IMR-90 (cell line): ENCODE data around the gene TSPEAR. TPM values are rescaled to one million over a fixed set of nuclear protein-coding genes. Genes with fewer than 3 reads are reported as not detected.

ENCODE experiments used
- ATAC-seq: fragments of 200-7000 bp; cut with Tn5 transposase; 2 replicates; pipeline ENCODE4 v1.9.1; 2020; ENCODE audit warnings: low read depth, mild to moderate bottlenecking, moderate library complexity
- BruUV-seq: library from RNA; stranded (reverse); fragments of 400-500 nt; replicated peaks from 2 replicates; lab custom pipeline; 2021; lab: Mats Ljungman, UMichigan
- CTCF ChIA-PET: fragments of 300-600 bp; formaldehyde crosslinking; extraction: SDS; loops from one replicate; lab custom pipeline; 2021; ENCODE audit warnings: antibody characterized with exemption; lab: Yijun Ruan, JAX
- POLR2A ChIA-PET: fragments of 300-600 bp; sonication (Branson Sonifier 250); formaldehyde crosslinking; loops from one replicate; lab custom pipeline; 2022; ENCODE audit warnings: antibody characterized with exemption; ENCODE audit not compliant: unreplicated experiment; lab: Charles Lee
- DNase-seq: peaks from one replicate; pipeline ENCODE4 v3.0.0; 2013
- H2AFZ ChIP-seq: replicated peaks from 2 replicates; pipeline ENCODE3; 2013; ENCODE audit warnings: low read length, mild to moderate bottlenecking; ENCODE audit not compliant: poor library complexity
- H2AK5ac ChIP-seq: 2 replicates; pipeline ENCODE4 v1.6.1; 2013; ENCODE audit warnings: low read depth, low read length, inconsistent platforms
- H2AK9ac ChIP-seq: replicated peaks from 2 replicates; pipeline ENCODE3; 2013; ENCODE audit warnings: mild to moderate bottlenecking, low read depth, low read length, moderate library complexity; ENCODE audit not compliant: poor library complexity
- H2BK120ac ChIP-seq: 2 replicates; pipeline ENCODE4 v1.6.1; 2013; ENCODE audit warnings: low read depth, low read length, inconsistent platforms
- H2BK15ac ChIP-seq: 3 replicates; pipeline ENCODE4 v1.6.1; 2013; ENCODE audit warnings: low read depth, low read length, inconsistent platforms
- H2BK20ac ChIP-seq: 2 replicates; pipeline ENCODE4 v1.6.1; 2013; ENCODE audit warnings: low read depth, mild to moderate bottlenecking, inconsistent platforms, low read length, moderate library complexity
- H2BK5ac ChIP-seq: 2 replicates; pipeline ENCODE4 v1.6.1; 2013; ENCODE audit warnings: mild to moderate bottlenecking, low read depth, low read length, inconsistent platforms; ENCODE audit not compliant: poor library complexity, severe bottlenecking
- H3K14ac ChIP-seq: replicated peaks from 2 replicates; pipeline ENCODE4 v1.6.1; 2013; ENCODE audit warnings: low read depth, low read length, inconsistent platforms
- H3K18ac ChIP-seq: 2 replicates; pipeline ENCODE4 v1.6.1; 2013; ENCODE audit warnings: low read depth, low read length, control low read depth
- H3K23ac ChIP-seq: 2 replicates; pipeline ENCODE4 v1.6.1; 2013; ENCODE audit warnings: low read depth, low read length, inconsistent platforms
- H3K27ac ChIP-seq: 2 replicates; pipeline ENCODE4 v1.5.1; 2013; ENCODE audit warnings: mild to moderate bottlenecking, control low read depth, low read length; ENCODE audit not compliant: insufficient read depth
- H3K27me3 ChIP-seq: 2 replicates; pipeline ENCODE4 v1.6.1; 2013; ENCODE audit warnings: low read length; ENCODE audit not compliant: control insufficient read depth, insufficient read depth
- H3K36me3 ChIP-seq: 2 replicates; pipeline ENCODE4 v1.6.1; 2013; ENCODE audit warnings: low read length, mixed read lengths; ENCODE audit not compliant: control insufficient read depth, insufficient read depth
- H3K4ac ChIP-seq: 2 replicates; pipeline ENCODE4 v1.6.1; 2013; ENCODE audit warnings: low read depth, low read length, inconsistent platforms
- H3K4me1 ChIP-seq: 2 replicates; pipeline ENCODE4 v1.6.1; 2013; ENCODE audit warnings: low read length, mixed read lengths; ENCODE audit not compliant: control insufficient read depth, insufficient read depth
- H3K4me2 ChIP-seq: 2 replicates; pipeline ENCODE4 v1.6.1; 2013; ENCODE audit warnings: low read depth, mild to moderate bottlenecking, control low read depth, low read length, moderate library complexity
- H3K4me3 ChIP-seq: 2 replicates; pipeline ENCODE4 v1.5.1; 2013; ENCODE audit warnings: low read depth, mild to moderate bottlenecking, control low read depth, low read length, moderate library complexity; ENCODE audit not compliant: insufficient read depth
- H3K56ac ChIP-seq: 2 replicates; pipeline ENCODE4 v1.6.1; 2013; ENCODE audit warnings: low read length, inconsistent platforms; ENCODE audit not compliant: insufficient read depth; ENCODE audit errors: extremely low read depth
- H3K79me1 ChIP-seq, 2 experiments: 2 replicates each; pipeline ENCODE4 v1.6.1; 2013; ENCODE audit warnings: low read length in 2 of 2, inconsistent platforms in 1 of 2, low read depth in 1 of 2
- H3K9ac ChIP-seq: 2 replicates; pipeline ENCODE4 v1.6.1; 2013; ENCODE audit warnings: low read depth, low read length, control low read depth
- H3K9me1 ChIP-seq: 2 replicates; pipeline ENCODE4 v1.6.1; 2013; ENCODE audit warnings: low read length, inconsistent platforms; ENCODE audit not compliant: insufficient read depth
- H3K9me3 ChIP-seq: 2 replicates; pipeline ENCODE4 v1.6.1; 2013; ENCODE audit warnings: low read length; ENCODE audit not compliant: control insufficient read depth, insufficient read depth
- H4K20me1 ChIP-seq: 2 replicates; pipeline ENCODE4 v1.6.1; 2013; ENCODE audit warnings: low read length, inconsistent platforms; ENCODE audit not compliant: insufficient read depth
- H4K5ac ChIP-seq: 2 replicates; pipeline ENCODE4 v1.6.1; 2013; ENCODE audit warnings: mild to moderate bottlenecking, low read depth, low read length, control low read depth
- H4K8ac ChIP-seq, 2 experiments: 2 replicates each; pipeline ENCODE4 v1.6.1; 2013; ENCODE audit warnings: low read depth in 2 of 2, low read length in 2 of 2, control low read depth in 1 of 2, inconsistent platforms in 1 of 2
- H4K91ac ChIP-seq: 2 replicates; pipeline ENCODE4 v1.6.1; 2013; ENCODE audit warnings: low read depth, low read length, inconsistent platforms; ENCODE audit not compliant: insufficient read depth
- CEBPB ChIP-seq: IDR thresholded peaks from 2 replicates; pipeline ENCODE4 v1.6.1; 2012; ENCODE audit warnings: low read depth, low read length, improper control_type of control experiment
- FOS ChIP-seq: fragments of 150-350 bp; IDR thresholded peaks from 2 replicates; pipeline ENCODE4 v1.6.1; 2016; ENCODE audit warnings: low read depth, low read length
- MAFK ChIP-seq: IDR thresholded peaks from 2 replicates; pipeline ENCODE4 v1.6.1; 2012; ENCODE audit warnings: low read depth, low read length, improper control_type of control experiment
- MAZ ChIP-seq: IDR thresholded peaks from 2 replicates; pipeline ENCODE4 v1.6.1; 2012; ENCODE audit warnings: low read depth, mild to moderate bottlenecking, low read length, improper control_type of control experiment, moderate library complexity, borderline replicate concordance
- MXI1 ChIP-seq: IDR thresholded peaks from 2 replicates; pipeline ENCODE4 v1.6.1; 2012; ENCODE audit warnings: low read depth, mild to moderate bottlenecking, low read length, moderate library complexity, borderline replicate concordance
- NFE2L2 ChIP-seq: fragments of 150-350 bp; IDR thresholded peaks from 2 replicates; pipeline ENCODE4 v1.6.1; 2016; ENCODE audit warnings: low read depth, mild to moderate bottlenecking, low read length
- POLR2A ChIP-seq: IDR thresholded peaks from 2 replicates; pipeline ENCODE4 v1.6.1; 2012; ENCODE audit warnings: mild to moderate bottlenecking, low read depth, low read length
- RAD21 ChIP-seq: IDR thresholded peaks from 2 replicates; pipeline ENCODE4 v1.6.1; 2012; ENCODE audit warnings: low read length, improper control_type of control experiment
- RCOR1 ChIP-seq: IDR thresholded peaks from 2 replicates; pipeline ENCODE4 v1.6.1; 2012; ENCODE audit warnings: mild to moderate bottlenecking, low read length, improper control_type of control experiment; ENCODE audit not compliant: insufficient replicate concordance
- RFX5 ChIP-seq: IDR thresholded peaks from 2 replicates; pipeline ENCODE4 v1.8.0; 2012; ENCODE audit warnings: low read depth, mild to moderate bottlenecking, low read length, moderate library complexity
- SMC3 ChIP-seq: fragments of 150-350 bp; IDR thresholded peaks from 2 replicates; pipeline ENCODE4 v1.6.1; 2016; ENCODE audit warnings: low read depth, mild to moderate bottlenecking, antibody characterized with exemption, low read length, moderate library complexity
- USF2 ChIP-seq: fragments of 150-350 bp; IDR thresholded peaks from 2 replicates; pipeline ENCODE4 v1.6.1; 2017; ENCODE audit warnings: mild to moderate bottlenecking, antibody characterized with exemption, low read length, low read depth
- WGBS, 2 experiments: methylation state at CpG; one replicate each; pipeline versions ENCODE4 v1.1.5 to v1.1.7; 2013; ENCODE audit warnings: missing lambda C conversion rate in 2 of 2; ENCODE audit not compliant: insufficient read length in 1 of 2; ENCODE audit errors: extremely low coverage in 2 of 2; 5-methylcytosine and 5-hydroxymethylcytosine counted together
- dilution Hi-C: fragments of 300-500 bp; cut with HindIII; formaldehyde crosslinking; loops from one replicate; pipeline ENCODE4 v1.14.3; 2018; ENCODE audit warnings: low sequenced_read_pairs; ENCODE audit not compliant: unreplicated experiment
- in situ Hi-C: fragments of 300-500 bp; cut with MboI; formaldehyde crosslinking; loops from 3 replicates; pipeline ENCODE4 v1.14.3; 2019; ENCODE audit warnings: low sequenced_read_pairs, inconsistent platforms, mixed read lengths
- intact Hi-C: fragments of 100-400 bp; cut with micrococcal nuclease; formaldehyde crosslinking; loops from 2 replicates; pipeline ENCODE4 v1.10.0; 2022
- polyA plus RNA-seq, 3 experiments: library from polyadenylated mRNA; depleted of rRNA; stranded (reverse); fragments of >200 nt; gene quantifications; 2 replicates each; pipeline ENCODE4 v1.2.3, GENCODE V29; 2012; ENCODE audit warnings: low replicate concordance in 1 of 3
- total RNA-seq: library from RNA; depleted of rRNA; stranded (reverse); fragments of >200 nt; gene quantifications from 2 replicates; pipeline ENCODE4 v1.2.3, GENCODE V29; 2012
- TF ChIP-seq, protein P1 (sequence below): fragments of 150-350 bp; IDR thresholded peaks from 2 replicates; pipeline ENCODE4 v1.6.1; 2016; ENCODE audit warnings: low read depth, mild to moderate bottlenecking, low read length, moderate library complexity, borderline replicate concordance
- TF ChIP-seq, protein P2 (sequence below): conservative IDR thresholded peaks from 2 replicates; pipeline ENCODE4 v1.5.1; 2012; ENCODE audit warnings: mild to moderate bottlenecking, low read depth, low read length, improper control_type of control experiment

TSPEAR gene
- total and polyA plus RNA-seq, 2 of the 4 experiments (the other 2 are of a cell fraction) = not detected

DNA sequence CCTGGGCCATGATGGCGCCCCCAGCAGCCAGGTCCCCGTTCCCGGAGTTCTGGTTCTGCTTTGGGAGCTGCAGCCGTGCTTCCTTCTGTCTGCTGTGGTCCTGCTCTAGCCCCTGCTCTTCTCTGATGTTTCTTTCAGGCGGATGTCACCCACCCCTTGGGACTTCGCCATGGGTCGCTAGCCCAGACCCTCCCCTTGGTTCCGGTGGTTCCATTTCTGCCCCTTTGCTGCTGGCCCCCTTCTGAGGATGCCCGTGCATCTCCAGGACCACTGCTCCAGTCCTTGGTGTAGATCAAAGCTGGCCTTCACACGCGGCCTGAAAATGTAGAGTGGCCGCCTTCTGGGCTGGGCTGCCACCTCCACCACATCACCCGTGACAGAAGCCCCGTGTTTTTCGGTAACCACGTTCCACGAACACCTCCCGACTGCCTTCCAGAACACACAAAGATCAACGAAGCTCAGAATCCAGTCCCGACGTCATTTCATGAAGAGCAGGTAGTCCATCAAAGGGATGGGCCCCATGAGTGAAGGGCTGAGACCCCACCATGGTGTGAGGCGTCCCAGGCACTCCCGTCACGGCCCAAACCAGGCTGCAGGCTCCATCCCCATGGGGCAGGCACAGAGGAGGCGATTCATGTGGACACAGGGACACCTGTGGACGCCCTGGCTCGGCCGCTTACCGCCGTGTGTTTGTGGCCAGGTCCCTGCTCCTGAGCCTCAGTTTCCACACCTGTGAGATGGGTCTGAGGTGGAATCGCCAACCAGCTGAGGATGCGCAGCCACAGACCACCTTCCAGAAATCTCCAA lies 195.8 kb downstream of the TSPEAR start:
- Histone ChIP-seq H3K4me1 (no peaks in the 10 kb centered on the region), H2AFZ (no peak overlapping the region), H3K4me2 (no peak overlapping the region), H3K4me3 (no peak overlapping the region), H4K5ac (no peak overlapping the region), H3K56ac (no peak overlapping the region), H3K9ac (no peak overlapping the region), H3K14ac (no peak overlapping the region), H4K20me1 (no peaks in the 10 kb centered on the region), H4K8ac (no peak overlapping the region), H3K36me3 (no peaks in the 10 kb centered on the region), H2BK20ac (no peak overlapping the region), H3K27ac (no peak overlapping the region), H3K9me1 (no peaks in the 10 kb centered on the region), H3K27me3 (no peaks in the 10 kb centered on the region; the same call in 1 of the 2 replicates), H2BK120ac (no peak overlapping the region), H3K4ac (no peak overlapping the region), H2AK5ac (no peak overlapping the region), H2AK9ac (no peak overlapping the region), H3K79me1 (no peaks in the 10 kb centered on the region), H2BK5ac (no peak overlapping the region), H3K18ac (no peak overlapping the region), H4K91ac (no peak overlapping the region), H2BK15ac (no peak overlapping the region), H3K9me3 (peaks cover 6% of the 10 kb centered on the region; the same call in 1 of the 2 replicates), H3K23ac (no peak overlapping the region)
- 72% methylated on average over 5 of the region's 32 CpGs; no CpG with 5 or more reads in 1 of the 2 experiments for WGBS, 2 experiments
- in situ Hi-C loops (loop anchor here (25.0 kb wide), 1 partner anchor 422 kb away; the partner anchor contains the start of gene SLX9), dilution Hi-C loops (no loop called here), intact Hi-C loops (no loop called here)
- TF ChIP-seq MAFK (no peak), RCOR1 (no peak), CEBPB (no peak), RFX5 (no peak), SMC3 (no peak), MXI1 (no peak), MAZ (no peak), USF2 (no peak), POLR2A (no peak), FOS (no peak), RAD21 (no peak), NFE2L2 (no peak)
- TF ChIP-seq, protein P1, sequence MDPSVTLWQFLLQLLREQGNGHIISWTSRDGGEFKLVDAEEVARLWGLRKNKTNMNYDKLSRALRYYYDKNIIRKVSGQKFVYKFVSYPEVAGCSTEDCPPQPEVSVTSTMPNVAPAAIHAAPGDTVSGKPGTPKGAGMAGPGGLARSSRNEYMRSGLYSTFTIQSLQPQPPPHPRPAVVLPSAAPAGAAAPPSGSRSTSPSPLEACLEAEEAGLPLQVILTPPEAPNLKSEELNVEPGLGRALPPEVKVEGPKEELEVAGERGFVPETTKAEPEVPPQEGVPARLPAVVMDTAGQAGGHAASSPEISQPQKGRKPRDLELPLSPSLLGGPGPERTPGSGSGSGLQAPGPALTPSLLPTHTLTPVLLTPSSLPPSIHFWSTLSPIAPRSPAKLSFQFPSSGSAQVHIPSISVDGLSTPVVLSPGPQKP = no peak
- TF ChIP-seq, protein P2, sequence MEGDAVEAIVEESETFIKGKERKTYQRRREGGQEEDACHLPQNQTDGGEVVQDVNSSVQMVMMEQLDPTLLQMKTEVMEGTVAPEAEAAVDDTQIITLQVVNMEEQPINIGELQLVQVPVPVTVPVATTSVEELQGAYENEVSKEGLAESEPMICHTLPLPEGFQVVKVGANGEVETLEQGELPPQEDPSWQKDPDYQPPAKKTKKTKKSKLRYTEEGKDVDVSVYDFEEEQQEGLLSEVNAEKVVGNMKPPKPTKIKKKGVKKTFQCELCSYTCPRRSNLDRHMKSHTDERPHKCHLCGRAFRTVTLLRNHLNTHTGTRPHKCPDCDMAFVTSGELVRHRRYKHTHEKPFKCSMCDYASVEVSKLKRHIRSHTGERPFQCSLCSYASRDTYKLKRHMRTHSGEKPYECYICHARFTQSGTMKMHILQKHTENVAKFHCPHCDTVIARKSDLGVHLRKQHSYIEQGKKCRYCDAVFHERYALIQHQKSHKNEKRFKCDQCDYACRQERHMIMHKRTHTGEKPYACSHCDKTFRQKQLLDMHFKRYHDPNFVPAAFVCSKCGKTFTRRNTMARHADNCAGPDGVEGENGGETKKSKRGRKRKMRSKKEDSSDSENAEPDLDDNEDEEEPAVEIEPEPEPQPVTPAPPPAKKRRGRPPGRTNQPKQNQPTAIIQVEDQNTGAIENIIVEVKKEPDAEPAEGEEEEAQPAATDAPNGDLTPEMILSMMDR = no peak
- DNase-seq (no peak), ATAC-seq (no peak)
- ChIA-PET POLR2A (no interaction called here), CTCF (interaction anchor here (0.7 kb wide), 1 partner anchor 249 kb away, joined by 3 read pairs; no protein-coding TSS in a partner anchor)
- BruUV-seq = no TSS peak
